SJSA1 (cell line): ENCODE results near the gene TRIM71. TPM values are rescaled to one million over a fixed set of nuclear protein-coding genes. Genes with fewer than 3 reads are reported as not detected.

Experiments
- DNase-seq, 2 experiments: peaks; one replicate each; pipeline ENCODE4 v3.0.0-alpha.2; 2015 to 2020; ENCODE audit warnings: low spot score in 2 of 2, low read depth in 1 of 2
- H3K27ac ChIP-seq: fragments of 250-450 bp; sonication (Bioruptor Pico); 2 replicates; pipeline ENCODE4 v1.5.1; 2020; ENCODE audit warnings: mild to moderate bottlenecking, moderate library complexity
- H3K27me3 ChIP-seq: fragments of 250-450 bp; sonication (Bioruptor Pico); replicated peaks from 2 replicates; pipeline ENCODE4 v1.5.1; 2020; ENCODE audit warnings: mild to moderate bottlenecking, moderate library complexity
- H3K36me3 ChIP-seq: fragments of 250-450 bp; sonication (Bioruptor Pico); 2 replicates; pipeline ENCODE4 v1.5.1; 2020; ENCODE audit warnings: mild to moderate bottlenecking
- H3K4me1 ChIP-seq: fragments of 250-450 bp; sonication (Bioruptor Pico); replicated peaks from 2 replicates; pipeline ENCODE4 v1.6.1; 2021; ENCODE audit warnings: mild to moderate bottlenecking
- H3K4me3 ChIP-seq: fragments of 250-450 bp; sonication (Bioruptor Pico); 2 replicates; pipeline ENCODE4 v1.5.1; 2020; ENCODE audit warnings: mild to moderate bottlenecking
- H3K9me3 ChIP-seq: fragments of 250-450 bp; sonication (Bioruptor Pico); replicated peaks from 2 replicates; pipeline ENCODE4 v1.5.1; 2020; ENCODE audit warnings: mild to moderate bottlenecking
- total RNA-seq: library from RNA; depleted of rRNA; stranded (reverse); fragments of >200 nt; shearing (Covaris generic); gene quantifications from 2 replicates; pipeline ENCODE4 v1.2.3, GENCODE V29; 2014

TRIM71 gene
- total RNA-seq, 1 experiment from 2014 or later = under 0.01 TPM

DNA sequence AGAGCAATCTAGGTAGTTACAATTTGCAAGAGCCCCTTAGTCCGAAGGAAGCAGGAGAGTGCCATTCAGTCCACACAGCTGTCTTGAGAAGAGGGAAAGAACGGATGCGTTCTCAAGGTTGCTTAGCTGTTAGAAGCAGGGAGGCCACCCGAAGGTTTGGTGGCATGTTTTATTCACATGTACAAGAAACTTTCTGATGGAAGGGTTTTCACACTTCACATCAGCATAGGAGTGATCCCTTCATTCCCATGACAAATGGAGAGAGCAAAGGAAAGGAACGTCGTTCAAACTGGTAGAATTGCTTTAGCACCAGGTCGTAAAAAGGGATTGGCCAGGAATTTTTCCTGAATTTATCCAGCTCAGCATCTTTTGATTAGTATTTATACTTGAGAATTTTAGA, 53.5 kb downstream of the TRIM71 start:
- Histone ChIP-seq H3K4me1 (peaks cover 9% of the 10 kb centered on the region; the same call in 1 of the 2 replicates), H3K4me3 (no peak overlapping the region), H3K36me3 (no peaks in the 10 kb centered on the region), H3K9me3 (no peaks in the 10 kb centered on the region), H3K27ac (no peak overlapping the region), H3K27me3 (no peaks in the 10 kb centered on the region)
- no peak for DNase-seq

DNA sequence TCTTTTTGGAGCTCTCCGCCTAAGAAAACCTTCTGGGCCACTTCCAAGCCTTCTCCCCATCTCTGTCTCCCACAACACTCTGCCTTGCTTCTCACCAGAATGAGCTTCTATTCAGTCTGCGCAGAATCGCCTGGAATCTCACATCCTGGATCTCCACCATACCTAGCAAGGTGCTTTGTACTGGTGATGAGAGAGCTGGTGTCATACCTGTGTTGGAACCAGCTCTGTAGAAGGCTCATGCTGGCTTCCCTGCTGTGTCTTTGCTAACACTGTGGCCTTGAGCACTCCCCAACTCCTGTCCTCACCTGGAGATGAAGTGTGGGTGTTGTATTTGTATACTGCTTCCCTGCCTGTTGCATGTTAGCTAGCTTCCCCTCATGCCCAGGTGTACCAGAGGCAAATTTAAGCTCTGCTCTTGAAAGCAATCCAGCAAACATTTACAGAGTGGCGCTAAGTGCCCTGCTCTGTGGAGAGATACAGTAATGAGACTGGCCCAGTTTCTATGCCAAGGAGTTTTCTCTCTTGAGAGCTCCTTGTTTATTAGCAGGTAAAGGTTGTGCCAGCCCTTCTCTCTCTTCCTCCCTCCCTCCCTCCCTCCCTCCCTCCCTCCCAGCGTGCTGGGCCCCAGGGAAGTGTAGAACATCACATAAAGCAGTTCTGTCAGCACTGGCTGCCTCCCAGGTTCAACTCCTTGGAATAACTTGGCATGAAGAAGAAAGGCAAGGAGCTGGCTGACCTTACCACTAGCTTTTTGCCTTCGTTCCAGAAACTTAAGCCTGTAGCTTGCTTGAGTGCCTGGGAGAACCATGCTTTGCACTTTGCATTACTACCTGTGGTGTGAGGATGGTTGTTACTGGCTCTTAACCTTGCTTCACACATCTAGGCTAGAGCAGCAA, 54.9 kb downstream of the TRIM71 start:
- Histone ChIP-seq H3K36me3 (no peaks in the 10 kb centered on the region), H3K27ac (no peak overlapping the region), H3K9me3 (no peaks in the 10 kb centered on the region), H3K4me3 (no peak overlapping the region), H3K27me3 (no peaks in the 10 kb centered on the region), H3K4me1 (peaks cover 9% of the 10 kb centered on the region; the same call in 1 of the 2 replicates)
- no peak for DNase-seq

DNA sequence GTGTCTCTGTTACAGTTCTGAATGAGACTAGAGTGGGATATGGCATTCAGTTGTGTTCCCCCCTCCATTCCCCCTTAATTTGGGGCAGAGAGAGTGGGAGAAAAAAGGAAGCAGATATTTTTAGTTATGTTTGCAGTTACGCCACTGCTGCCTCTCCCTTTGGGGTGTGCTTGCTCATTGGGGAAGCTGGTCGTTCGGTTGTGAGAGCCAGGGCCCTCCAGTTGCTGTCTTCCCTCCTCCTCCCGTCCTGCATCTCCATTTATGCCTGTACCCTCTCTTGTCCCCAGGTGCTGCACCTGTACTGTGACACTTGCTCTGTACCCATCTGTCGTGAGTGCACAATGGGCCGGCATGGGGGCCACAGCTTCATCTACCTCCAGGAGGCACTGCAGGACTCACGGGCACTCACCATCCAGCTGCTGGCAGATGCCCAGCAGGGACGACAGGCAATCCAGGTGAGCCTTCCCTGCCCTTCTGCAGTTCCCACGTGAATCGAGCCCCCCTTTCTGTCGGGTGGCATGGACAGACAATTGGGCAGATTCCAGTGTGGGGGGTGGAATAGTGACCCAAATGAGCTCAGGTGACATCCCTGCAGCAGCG, 55.8 kb downstream of the TRIM71 start:
- H3K4me3 ChIP-seq = no peak overlapping the region
- DNase-seq = no peak
- no peaks in the 10 kb centered on the region for H3K27me3 ChIP-seq
- no peak overlapping the region for H3K27ac ChIP-seq
- no peaks in the 10 kb centered on the region for H3K36me3 ChIP-seq
- no peaks in the 10 kb centered on the region for H3K9me3 ChIP-seq
- peaks cover 9% of the 10 kb centered on the region; the same call in 1 of the 2 replicates for H3K4me1 ChIP-seq

DNA sequence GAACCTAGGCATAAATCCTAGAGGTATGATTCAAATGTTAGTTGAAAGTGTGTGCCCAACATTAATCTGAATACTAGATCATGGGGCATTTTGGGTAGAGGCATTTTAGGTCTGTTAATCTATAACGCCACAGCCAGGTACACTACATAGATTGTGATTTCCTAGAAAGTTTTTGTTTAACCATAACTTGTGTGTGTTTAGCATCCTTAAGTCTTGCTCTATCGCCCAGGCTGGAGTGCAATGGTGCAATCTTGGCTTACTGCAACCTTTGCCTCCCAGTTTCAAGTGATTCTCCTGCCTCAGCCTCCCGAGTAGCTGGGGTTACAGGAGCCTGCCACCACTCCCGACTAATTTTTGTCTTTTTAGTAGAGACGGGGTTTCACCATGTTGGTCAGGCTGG, 59.1 kb downstream of the TRIM71 start:
- no peaks in the 10 kb centered on the region for H3K9me3 ChIP-seq
- DNase-seq = no peak

DNA sequence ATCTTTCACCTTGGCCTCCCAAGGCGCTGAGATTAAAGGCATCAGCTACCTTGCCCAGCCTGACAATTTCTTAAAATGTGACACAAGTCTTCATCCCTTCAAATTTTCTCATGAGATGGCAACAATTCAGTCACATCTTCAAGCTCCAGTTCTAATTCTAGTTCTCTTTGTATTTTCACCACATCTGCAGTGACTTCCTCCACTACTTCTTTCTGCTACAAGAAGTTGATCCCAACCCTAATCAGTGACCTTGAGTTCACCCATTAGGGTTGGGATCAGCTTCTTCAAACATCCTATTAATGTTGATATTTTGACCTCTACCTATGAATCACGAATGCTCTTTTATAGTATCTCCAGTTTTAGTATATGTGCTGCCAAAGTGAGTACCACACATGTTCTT, 59.8 kb downstream of the TRIM71 start:
- Histone ChIP-seq H3K27me3 (no peaks in the 10 kb centered on the region), H3K27ac (no peak overlapping the region), H3K9me3 (no peaks in the 10 kb centered on the region), H3K4me1 (peaks cover 9% of the 10 kb centered on the region; the same call in 1 of the 2 replicates), H3K36me3 (no peaks in the 10 kb centered on the region), H3K4me3 (no peak overlapping the region)
- DNase-seq = no peak

More for the DNA sequence above, 59.1 kb downstream of the TRIM71 start:
- Histone ChIP-seq H3K27ac (no peak overlapping the region), H3K27me3 (no peaks in the 10 kb centered on the region), H3K4me3 (no peak overlapping the region), H3K36me3 (no peaks in the 10 kb centered on the region), H3K4me1 (peaks cover 9% of the 10 kb centered on the region; the same call in 1 of the 2 replicates)

DNA sequence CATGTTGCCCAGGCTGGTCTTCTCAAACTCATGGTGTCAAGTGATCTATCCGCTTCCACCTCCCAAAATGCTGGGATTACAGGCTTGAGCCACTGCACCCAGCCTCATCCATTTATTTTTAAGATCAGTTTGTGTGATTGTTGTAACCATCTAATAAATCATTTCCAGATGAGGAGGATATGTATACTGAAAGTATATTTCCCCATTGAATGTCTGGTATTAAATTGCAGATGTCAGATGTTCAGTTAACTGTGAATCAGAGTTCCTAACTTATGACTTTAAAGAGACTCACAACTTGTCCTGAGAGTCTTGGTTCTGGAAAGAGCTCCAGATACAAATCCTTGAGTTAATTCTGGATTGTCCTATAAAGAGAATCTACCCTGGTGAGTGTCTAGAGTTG, 62.4 kb downstream of the TRIM71 start:
- DNase-seq = no peak
- H3K9me3 ChIP-seq = no peaks in the 10 kb centered on the region
- H3K4me3 ChIP-seq = no peak overlapping the region
- no peaks in the 10 kb centered on the region for H3K36me3 ChIP-seq
- H3K27ac ChIP-seq = no peak overlapping the region
- H3K27me3 ChIP-seq = no peaks in the 10 kb centered on the region
- peaks cover 9% of the 10 kb centered on the region; the same call in 1 of the 2 replicates for H3K4me1 ChIP-seq

DNA sequence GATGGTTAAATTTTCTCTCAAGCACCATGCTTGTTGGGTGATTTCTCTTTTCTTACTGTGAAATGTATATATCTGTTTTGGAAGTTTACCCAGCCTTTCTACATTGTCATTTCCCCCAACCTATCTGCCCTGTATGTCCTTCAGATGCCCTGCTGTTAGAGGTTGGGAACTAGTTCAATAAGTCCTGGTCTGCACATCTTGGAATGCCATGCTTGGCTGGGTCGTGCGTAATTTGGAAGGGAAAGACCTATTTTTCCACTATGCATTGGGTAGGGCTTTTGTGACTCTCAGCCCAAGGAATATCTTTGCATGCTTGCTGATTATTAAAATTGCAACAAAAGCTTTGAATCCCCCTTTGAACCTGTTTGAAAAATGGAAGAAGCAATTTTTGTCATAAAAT, 63.8 kb downstream of the TRIM71 start:
- no peak for DNase-seq
- no peaks in the 10 kb centered on the region for H3K4me1 ChIP-seq
- no peaks in the 10 kb centered on the region for H3K9me3 ChIP-seq
- no peaks in the 10 kb centered on the region for H3K36me3 ChIP-seq
- H3K4me3 ChIP-seq = no peak overlapping the region
- H3K27ac ChIP-seq = no peak overlapping the region
- no peaks in the 10 kb centered on the region for H3K27me3 ChIP-seq

DNA sequence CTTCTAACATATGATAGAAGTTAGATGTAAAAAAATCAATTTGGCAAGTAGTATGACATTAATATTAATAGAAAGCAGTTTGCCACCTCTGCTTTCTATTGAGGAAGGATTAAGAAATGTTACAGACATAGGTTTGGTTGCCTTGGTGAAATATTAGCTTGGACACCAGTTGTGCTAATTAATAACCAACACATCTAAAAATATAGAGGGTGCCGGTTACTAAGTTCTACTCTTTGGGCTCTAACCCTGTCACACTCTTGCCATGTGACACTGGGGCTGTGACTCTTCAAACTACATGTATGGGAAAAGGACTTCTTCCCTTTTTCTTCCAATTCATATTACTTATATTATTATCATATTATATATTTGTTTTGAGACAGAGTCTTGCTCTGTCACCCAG, 64.4 kb downstream of the TRIM71 start:
- Histone ChIP-seq H3K4me1 (no peaks in the 10 kb centered on the region), H3K9me3 (no peaks in the 10 kb centered on the region), H3K27ac (no peak overlapping the region), H3K4me3 (no peak overlapping the region), H3K36me3 (no peaks in the 10 kb centered on the region), H3K27me3 (no peaks in the 10 kb centered on the region)
- DNase-seq = no peak

DNA sequence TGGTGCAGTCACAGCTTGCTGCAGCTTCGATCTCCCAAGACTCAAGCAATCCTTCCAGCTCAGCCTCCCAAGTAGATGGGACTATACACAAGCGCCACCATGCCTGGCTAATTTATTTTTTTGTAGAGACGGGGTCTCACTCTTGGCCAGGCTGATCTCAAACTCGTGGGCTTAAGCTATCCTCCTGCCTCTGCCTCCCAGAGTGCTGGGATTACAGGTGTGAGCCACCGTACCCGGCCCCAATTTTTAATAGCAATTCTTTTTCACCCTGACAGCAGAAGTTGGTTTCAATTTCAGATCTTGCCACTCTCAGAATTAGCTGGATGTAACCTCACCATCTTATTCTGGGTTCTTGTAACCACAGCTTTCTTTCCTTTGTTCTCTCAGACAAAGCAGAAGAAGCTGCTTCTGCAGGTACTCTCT, 64.8 kb downstream of the TRIM71 start:
- no peak overlapping the region for H3K27ac ChIP-seq
- H3K36me3 ChIP-seq = no peaks in the 10 kb centered on the region
- no peak for DNase-seq
- no peaks in the 10 kb centered on the region for H3K9me3 ChIP-seq
- H3K27me3 ChIP-seq = no peaks in the 10 kb centered on the region
- H3K4me3 ChIP-seq = no peak overlapping the region
- no peaks in the 10 kb centered on the region for H3K4me1 ChIP-seq

DNA sequence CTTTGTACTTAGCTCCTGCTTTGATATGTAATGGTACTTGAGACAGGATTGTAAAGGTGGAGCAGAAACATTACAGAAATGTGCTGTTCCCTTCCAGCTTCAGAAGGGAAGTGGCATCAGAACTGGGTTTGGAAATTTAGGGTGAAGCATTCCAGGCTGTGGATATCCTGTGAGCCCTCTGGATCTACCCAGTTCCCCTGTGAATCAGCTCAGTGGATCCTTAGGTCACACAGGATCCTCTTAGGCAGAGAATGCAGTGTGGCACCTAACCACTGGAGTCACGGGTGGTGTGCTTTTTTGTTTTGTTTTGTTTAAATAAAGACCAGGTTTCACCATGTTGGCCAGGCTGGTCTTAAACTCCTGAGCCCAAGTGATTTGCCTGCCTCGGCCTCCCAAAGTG, 66.0 kb downstream of the TRIM71 start:
- Histone ChIP-seq H3K27ac (no peak overlapping the region), H3K4me1 (no peaks in the 10 kb centered on the region)

DNA sequence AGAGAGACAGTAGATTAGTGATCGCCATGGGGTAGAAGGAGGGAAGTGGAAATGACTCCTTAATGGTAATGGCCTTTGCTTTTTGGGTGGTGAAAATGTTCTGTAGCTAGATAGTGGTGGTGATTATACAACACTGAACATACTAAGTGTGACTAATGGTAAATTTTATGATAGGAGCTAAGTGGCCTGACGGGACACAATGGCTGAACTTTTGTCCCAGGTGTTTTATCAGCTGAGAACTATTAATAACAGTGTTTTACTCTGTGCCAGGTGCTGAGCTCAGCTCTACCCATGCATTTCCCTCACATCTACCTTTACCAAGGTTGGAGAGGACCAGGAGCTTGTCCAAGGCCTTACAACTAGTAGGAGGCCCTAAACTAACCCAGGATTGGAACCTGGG, 66.8 kb downstream of the TRIM71 start:
- H3K27ac ChIP-seq = no peak overlapping the region
- H3K4me1 ChIP-seq = no peaks in the 10 kb centered on the region
- no peaks in the 10 kb centered on the region for H3K36me3 ChIP-seq
- H3K4me3 ChIP-seq = no peak overlapping the region
- no peak for DNase-seq
- H3K9me3 ChIP-seq = no peaks in the 10 kb centered on the region
- no peaks in the 10 kb centered on the region for H3K27me3 ChIP-seq

More for the DNA sequence above, 66.0 kb downstream of the TRIM71 start:
- H3K27me3 ChIP-seq = no peaks in the 10 kb centered on the region
- H3K36me3 ChIP-seq = no peaks in the 10 kb centered on the region
- no peak overlapping the region for H3K4me3 ChIP-seq
- no peak for DNase-seq
- H3K9me3 ChIP-seq = no peaks in the 10 kb centered on the region

DNA sequence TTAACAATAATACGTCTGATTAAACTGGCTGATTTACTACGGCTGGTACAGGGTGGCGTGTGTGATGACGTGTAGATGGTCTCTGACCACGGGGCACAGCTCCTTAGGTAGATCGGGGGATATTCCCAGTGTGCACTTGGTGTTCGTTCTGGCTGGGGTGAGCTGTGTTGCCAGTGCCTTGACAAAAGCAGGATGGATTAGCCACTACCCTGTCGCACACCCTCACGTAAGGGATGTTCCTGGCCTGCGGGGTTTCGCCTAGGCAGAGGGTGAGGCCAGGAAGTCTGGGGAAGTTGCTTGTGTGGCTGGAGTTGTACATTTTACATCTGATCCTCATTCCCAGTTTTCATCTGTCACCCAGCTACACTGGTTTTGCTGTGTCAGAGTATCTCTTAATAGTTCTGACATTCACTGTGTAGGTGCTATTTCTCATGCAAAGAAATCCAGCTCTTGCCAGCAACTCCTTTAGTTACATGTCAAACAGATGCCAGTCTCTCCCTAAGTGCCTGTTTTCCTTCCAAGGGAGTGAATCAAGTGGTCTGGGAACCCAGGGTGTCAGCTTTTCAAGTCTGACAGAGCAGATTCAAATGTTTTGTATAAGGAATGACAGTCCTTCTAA, 67.6 kb downstream of the TRIM71 start:
- Histone ChIP-seq H3K9me3 (no peaks in the 10 kb centered on the region), H3K4me1 (no peaks in the 10 kb centered on the region), H3K4me3 (no peak overlapping the region), H3K27ac (no peak overlapping the region), H3K27me3 (no peaks in the 10 kb centered on the region), H3K36me3 (no peaks in the 10 kb centered on the region)
- no peak for DNase-seq

DNA sequence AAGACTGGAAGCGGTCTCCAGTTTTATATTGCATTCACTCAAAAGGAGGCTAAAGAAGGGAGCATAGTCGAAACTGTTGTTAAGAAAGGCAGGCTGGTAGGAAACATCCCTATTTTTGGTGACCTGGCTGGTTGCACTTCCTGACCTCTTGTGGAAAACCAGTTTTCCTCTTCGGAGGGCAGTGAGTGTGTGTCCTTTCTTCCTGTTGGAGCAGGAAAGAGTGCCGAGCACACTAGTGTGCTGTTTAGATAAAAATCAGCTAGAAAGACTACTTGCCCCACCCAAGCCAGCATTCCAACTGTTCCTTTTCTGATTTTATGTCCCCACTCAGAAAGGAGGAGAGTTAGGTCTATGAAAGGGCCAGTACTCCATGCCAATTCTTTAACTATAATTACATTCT, 68.5 kb downstream of the TRIM71 start:
- Histone ChIP-seq H3K4me3 (no peak overlapping the region), H3K27ac (no peak overlapping the region), H3K27me3 (no peaks in the 10 kb centered on the region), H3K4me1 (no peaks in the 10 kb centered on the region), H3K9me3 (no peaks in the 10 kb centered on the region), H3K36me3 (no peaks in the 10 kb centered on the region)
- no peak for DNase-seq

DNA sequence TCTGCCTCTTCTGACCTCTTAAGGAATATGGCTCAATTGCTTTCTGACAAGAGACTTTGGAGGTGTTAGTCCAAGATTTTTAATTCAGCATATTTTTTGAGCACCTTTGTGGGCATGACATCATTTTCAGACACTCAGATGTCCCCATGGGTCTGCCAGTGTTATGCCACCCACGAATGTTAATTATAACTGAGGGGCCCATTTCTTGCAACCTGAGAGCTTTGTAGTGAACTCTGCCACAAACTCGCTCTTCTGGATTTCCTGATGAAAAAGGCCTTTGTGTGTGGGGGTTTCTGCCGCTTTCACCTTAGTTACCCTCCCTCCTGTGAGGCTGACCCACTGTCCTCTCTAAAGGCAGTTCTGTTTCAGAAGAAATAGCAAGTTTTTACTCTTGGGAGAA, 69.1 kb downstream of the TRIM71 start:
- H3K36me3 ChIP-seq = no peaks in the 10 kb centered on the region
- DNase-seq = no peak
- no peaks in the 10 kb centered on the region for H3K9me3 ChIP-seq
- H3K4me3 ChIP-seq = no peak overlapping the region
- H3K27ac ChIP-seq = no peak overlapping the region
- H3K27me3 ChIP-seq = no peaks in the 10 kb centered on the region
- no peaks in the 10 kb centered on the region for H3K4me1 ChIP-seq
